SW480 (cell line): ENCODE results near the gene PDE1A.

Source experiments
- DNase-seq: peaks from one replicate; pipeline ENCODE4 v3.0.0-alpha.2; 2016; ENCODE audit warnings: low spot score

Gene PDE1A

DNA sequence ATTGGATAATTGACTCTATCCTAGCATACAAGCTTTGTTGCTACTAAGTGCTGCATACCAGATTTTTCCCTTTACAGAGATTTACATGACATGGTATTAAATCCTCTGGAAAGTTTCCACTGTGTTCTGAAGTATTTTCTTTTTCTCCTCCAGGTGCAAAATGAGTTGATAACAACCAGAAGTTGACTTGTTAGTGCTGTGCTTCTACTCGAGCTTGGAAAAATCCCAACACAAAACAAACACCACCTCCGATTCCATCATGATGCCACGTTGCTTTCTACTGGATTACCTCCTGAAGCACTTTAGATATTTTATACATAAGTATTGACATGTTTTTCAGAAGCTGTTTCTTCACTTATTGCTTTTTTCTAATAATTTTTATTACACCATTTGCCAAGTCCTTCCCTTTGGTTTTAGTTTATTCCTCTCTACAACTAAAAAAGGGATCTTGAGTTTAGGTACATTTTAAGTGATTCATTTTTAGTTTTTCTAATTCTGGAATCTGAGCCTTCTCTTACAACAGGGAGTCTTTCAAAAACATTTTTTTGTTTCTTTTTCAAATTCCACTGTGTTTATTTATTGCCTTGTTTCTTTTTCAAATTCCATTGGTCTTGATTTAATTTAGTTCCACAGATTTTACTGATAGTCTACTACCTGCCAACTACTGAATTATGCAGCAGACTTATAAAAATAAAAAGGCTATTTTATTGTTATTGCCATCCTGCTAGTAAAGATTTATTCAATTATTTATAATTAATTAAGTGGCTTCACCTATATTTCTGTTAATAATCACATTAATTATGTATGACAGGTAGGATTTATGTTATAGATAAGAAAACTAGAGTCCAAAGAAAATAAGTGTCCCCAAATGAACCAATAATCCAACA is 297.8 kb downstream of the PDE1A start:
- no peak for DNase-seq

- DNase-seq: no peak
These were observed 309.6 kb downstream of the PDE1A start for GRCh38 chr2:182117196-182117595.

DNA sequence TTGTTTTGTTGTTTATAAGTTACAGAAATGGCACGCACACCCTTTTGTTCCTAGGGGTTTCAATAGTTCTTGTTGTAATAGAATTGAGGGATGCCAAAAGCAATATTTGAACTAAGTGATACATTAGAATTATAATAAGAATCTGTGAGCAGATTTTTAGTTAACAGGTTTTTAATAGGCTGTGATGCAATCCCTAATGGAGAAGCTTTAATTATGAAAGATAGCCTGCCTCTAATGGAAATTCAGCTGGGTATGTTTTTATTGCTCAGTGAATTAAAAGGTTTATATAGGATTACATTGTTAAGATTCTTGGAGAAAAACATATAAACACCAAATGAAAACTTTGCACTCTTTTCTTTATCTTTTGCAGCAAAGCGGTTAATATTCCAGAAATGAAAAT is 310.1 kb downstream of the PDE1A start:
- no peak for DNase-seq

- DNase-seq: no peak
These were observed 311.6 kb downstream of the PDE1A start for GRCh38 chr2:182115258-182115657.

DNA sequence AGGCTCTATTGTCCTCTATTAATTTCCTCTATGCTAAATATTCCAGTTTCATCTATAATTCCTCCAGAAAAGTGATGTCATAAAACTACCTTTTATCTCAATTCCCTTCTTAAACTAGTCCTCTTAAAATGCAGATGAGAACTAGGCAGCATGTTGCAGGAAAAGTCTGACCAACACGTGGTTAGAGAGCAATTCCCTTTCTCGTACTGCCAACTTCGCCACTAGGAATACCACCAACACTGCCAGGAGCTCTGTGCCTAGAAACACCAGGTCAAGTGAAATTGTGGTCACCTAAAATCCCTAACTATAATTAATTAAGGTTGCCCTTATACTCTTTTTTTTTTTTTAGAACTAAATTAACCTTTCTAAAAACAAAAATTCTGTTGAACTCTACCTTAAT is 313.5 kb downstream of the PDE1A start:
- DNase-seq: no peak

DNA sequence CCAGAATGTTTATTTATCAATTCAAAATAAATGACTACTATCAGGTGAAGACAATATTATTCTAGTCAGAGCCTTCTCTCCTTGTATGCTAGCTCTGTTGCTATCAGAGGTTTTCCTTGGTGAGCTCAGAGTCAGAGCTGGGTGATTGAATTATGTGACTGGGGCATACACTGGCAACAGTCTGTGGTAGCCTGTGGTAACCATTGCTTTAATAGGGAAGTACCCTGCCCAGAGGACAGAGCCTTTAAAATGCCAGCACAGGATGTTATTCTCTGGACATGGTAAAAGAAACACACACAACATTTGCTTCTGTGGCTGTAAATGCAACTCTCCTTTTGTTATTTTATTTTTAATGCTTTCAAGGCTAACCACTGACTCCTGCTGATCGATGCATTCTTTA is 316.5 kb downstream of the PDE1A start:
- DNase-seq: no peak

DNA sequence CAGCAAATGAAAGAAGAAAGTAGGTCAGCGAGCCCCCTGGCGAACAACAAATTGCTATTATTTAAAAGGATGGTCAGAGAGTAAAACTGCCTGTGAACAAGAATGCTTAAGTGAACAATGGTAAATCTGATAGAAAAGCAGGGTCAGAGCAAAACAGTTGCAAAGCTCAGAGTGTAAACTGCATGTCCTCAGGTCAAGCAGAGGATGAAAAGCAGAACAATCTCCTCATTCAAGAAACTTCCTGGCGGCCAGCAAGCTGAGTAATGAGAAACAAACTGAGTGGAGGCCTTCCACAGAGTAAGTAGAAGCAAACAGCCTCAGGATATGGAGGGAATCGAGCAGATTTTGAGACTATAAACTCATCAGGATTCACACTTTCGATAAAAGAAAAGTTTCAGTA is 323.3 kb downstream of the PDE1A start:
- no peak for DNase-seq

- DNase-seq: no peak
These were observed 325.6 kb downstream of the PDE1A start for GRCh38 chr2:182101263-182101662.

- no peak for DNase-seq
These were observed 328.2 kb downstream of the PDE1A start for GRCh38 chr2:182098648-182099047.

- DNase-seq: no peak
These were observed 329.2 kb downstream of the PDE1A start for GRCh38 chr2:182097571-182098164.

GRCh38 chr2:182090486-182090885 is 336.4 kb downstream of the PDE1A start:
- no peak for DNase-seq
